ENCODE measurements around the gene PPP5C. TPM values are rescaled to one million over a fixed set of nuclear protein-coding genes. Genes with fewer than 3 reads are reported as not detected.

The PPP5C gene, protein sequence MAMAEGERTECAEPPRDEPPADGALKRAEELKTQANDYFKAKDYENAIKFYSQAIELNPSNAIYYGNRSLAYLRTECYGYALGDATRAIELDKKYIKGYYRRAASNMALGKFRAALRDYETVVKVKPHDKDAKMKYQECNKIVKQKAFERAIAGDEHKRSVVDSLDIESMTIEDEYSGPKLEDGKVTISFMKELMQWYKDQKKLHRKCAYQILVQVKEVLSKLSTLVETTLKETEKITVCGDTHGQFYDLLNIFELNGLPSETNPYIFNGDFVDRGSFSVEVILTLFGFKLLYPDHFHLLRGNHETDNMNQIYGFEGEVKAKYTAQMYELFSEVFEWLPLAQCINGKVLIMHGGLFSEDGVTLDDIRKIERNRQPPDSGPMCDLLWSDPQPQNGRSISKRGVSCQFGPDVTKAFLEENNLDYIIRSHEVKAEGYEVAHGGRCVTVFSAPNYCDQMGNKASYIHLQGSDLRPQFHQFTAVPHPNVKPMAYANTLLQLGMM
- total RNA-seq (2014; rRNA removed; shearing (Covaris generic)) (110 and 118 TPM in 2 replicates), total RNA-seq (2022) (103 and 105 TPM in 2 replicates), Bru-seq, nascent RNA (percentile 79 among the genes with signal in this experiment), BruChase-seq, experiment 1, labeled RNA remaining after a 6-hour chase (percentile 82 among the genes with signal in this experiment), BruChase-seq, experiment 2, labeled RNA remaining after a 2-hour chase (percentile 83 among the genes with signal in this experiment)
- long read RNA-seq, transcript PPP5C-201 (13 exons, 2,109 nt) = major isoform, 128 of 185 reads
- long read RNA-seq, transcript PPP5C-202 (12 exons, 1,929 nt) = minor isoform, 9 of 185 reads
- long read RNA-seq, partial matches to known transcripts = 32 of 185 reads
- long read RNA-seq, other reads (novel, unspliced or antisense) = 9 of 185 reads

DNA sequence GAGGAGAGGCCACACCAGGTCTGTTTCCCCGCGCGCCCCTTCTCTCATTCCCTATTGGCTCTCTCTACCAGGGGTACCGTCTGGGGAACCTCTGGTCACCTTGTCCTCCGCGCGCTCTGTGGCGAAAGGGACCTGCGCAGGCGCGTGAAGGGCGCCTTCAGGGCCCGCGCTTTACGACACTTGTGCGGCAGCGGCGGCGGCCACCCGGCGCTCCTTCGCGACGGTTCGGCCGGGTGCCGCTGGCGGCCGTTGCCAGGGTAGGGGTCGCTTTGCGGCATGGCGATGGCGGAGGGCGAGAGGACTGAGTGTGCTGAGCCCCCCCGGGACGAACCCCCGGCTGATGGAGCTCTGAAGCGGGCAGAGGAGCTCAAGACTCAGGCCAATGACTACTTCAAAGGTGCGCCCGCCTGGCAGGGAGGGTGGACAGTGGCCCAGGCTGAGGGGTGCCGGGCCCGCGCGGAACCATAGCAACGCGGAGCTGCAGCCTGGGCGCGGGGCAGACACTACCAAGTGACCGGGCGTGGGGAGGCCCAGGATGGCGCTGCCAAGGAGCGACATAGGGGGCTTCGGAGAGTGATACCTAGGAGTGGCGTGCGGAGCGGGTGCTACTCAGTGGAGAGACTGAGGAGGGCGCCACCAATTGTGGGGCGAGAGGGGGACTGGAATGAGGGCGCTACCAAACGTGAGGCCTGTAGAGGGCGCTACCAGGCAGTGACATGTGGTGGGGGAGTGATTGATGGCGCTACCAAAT is at the start of gene PPP5C:
Gene PPP5C (plus strand): TSS at position 267 of the 751 bp plus-strand sequence. CDS start 10 bp downstream, at position 277.
- POLR2A ChIA-PET = interaction anchor here (0.6 to 1.4 kb wide), 5 partner anchors 9 to 381 kb away, joined by 3 to 4 read pairs (median 3); no protein-coding TSS in a partner anchor
- H3K9me3 ChIP-seq (ENCODE audit: low read length) = no peaks in the 10 kb centered on the region
- DNase-seq (ENCODE audit: low spot score) = peak; percentile 96
- H3K4me3 ChIP-seq (ENCODE audit: low read depth, low read length, poor library complexity, severe bottlenecking) = peak within 1 kb of the TSS; percentile 100
- CTCF ChIA-PET (ENCODE audit: unreplicated experiment) = no interaction called here
- no peak for TF ChIP-seq EZH2phosphoT487 (IDR thresholded peaks at IDR 0.05; ENCODE audit: borderline replicate concordance, low read depth, low read length)
- TF ChIP-seq, protein P1, sequence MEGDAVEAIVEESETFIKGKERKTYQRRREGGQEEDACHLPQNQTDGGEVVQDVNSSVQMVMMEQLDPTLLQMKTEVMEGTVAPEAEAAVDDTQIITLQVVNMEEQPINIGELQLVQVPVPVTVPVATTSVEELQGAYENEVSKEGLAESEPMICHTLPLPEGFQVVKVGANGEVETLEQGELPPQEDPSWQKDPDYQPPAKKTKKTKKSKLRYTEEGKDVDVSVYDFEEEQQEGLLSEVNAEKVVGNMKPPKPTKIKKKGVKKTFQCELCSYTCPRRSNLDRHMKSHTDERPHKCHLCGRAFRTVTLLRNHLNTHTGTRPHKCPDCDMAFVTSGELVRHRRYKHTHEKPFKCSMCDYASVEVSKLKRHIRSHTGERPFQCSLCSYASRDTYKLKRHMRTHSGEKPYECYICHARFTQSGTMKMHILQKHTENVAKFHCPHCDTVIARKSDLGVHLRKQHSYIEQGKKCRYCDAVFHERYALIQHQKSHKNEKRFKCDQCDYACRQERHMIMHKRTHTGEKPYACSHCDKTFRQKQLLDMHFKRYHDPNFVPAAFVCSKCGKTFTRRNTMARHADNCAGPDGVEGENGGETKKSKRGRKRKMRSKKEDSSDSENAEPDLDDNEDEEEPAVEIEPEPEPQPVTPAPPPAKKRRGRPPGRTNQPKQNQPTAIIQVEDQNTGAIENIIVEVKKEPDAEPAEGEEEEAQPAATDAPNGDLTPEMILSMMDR (conservative IDR thresholded peaks at IDR 0.05; ENCODE audit: low read length) = peak; percentile 100
- peaks cover 50% of the 10 kb centered on the region for H3K79me2 ChIP-seq (ENCODE audit: insufficient read depth, low read depth, low read length)
- peak within 1 kb of the TSS; percentile 95 for H3K4me2 ChIP-seq (ENCODE audit: low read length)
- H3K27ac ChIP-seq (ENCODE audit: low read depth, low read length, poor library complexity, severe bottlenecking) = peak within 1 kb of the TSS; percentile 75
- H4K20me1 ChIP-seq (ENCODE audit: insufficient read depth, low read length) = 0 out of 2 replicates have a peak, but pooled peaks cover 5% of the 10 kb centered on the region
- H3K4me1 ChIP-seq (ENCODE audit: insufficient read depth, low read length, poor library complexity, severe bottlenecking) = peaks cover 49% of the 10 kb centered on the region
- BruUV-seq (replicated peaks) = no TSS peak
- H2AFZ ChIP-seq (ENCODE audit: low read length) = peak within 1 kb of the TSS; percentile 64
- H3K9me2 ChIP-seq (ENCODE audit: insufficient read depth, low read length) = no peaks in the 10 kb centered on the region
- intact Hi-C loops (cut with micrococcal nuclease; ENCODE audit: unreplicated experiment) = loop anchor here (2.0 kb wide), 1 partner anchor 48 kb away; no protein-coding TSS in a partner anchor
- peaks cover 20% of the 10 kb centered on the region for H3K36me3 ChIP-seq (ENCODE audit: insufficient read depth, low read length)

DNA sequence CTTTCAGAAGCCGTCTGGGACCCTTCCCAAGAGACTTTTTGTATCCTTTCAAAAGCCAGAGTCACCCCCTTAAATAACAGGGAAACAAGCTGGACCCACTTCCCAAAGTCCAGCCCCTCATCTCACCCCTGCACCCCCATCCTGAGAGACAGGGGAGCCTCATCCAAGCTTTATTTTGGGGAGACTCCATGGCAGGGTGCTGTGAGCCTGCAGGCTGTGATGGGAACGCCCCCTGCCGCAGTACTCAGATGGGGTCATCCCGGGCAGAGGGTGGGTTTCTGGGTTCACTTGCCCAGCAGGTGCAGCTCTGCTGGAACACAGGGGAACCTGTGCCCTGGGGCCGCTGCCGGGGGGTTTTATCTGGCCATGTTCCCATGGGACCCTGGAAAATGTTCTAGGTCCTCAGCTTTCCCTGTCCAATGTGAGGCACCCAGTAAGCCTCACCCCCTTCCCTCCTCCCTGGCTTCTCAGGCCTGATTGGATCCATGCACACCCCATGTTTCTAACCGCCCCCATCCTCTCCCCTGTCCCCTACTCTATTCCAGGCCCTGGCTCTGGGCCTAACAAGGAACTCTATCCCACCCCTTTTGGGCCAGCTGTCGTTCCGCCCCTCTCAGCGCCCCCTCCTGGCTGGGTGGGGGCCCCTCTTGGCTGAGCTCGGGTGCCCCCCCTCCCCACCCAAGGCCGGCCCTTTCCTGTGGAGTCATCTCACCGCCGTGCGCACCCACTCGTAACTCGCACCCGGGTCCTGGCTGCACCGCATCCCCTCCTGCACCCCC is 49.0 kb upstream of the PPP5C start:
- BruUV-seq (replicated peaks) = no TSS peak
- POLR2A ChIA-PET = no interaction called here
- Histone ChIP-seq H3K9me3 (ENCODE audit: low read length) (no peaks in the 10 kb centered on the region), H3K27ac (ENCODE audit: low read depth, low read length, poor library complexity, severe bottlenecking) (no peak overlapping the region), H2AFZ (ENCODE audit: low read length) (no peak overlapping the region), H4K20me1 (ENCODE audit: insufficient read depth, low read length) (no peaks in the 10 kb centered on the region), H3K36me3 (ENCODE audit: insufficient read depth, low read length) (no peaks in the 10 kb centered on the region), H3K4me1 (ENCODE audit: insufficient read depth, low read length, poor library complexity, severe bottlenecking) (no peaks in the 10 kb centered on the region), H3K4me2 (ENCODE audit: low read length) (no peak overlapping the region), H3K79me2 (ENCODE audit: insufficient read depth, low read depth, low read length) (no peaks in the 10 kb centered on the region), H3K9me2 (ENCODE audit: insufficient read depth, low read length) (no peaks in the 10 kb centered on the region), H3K4me3 (ENCODE audit: low read depth, low read length, poor library complexity, severe bottlenecking) (no peak overlapping the region)
- intact Hi-C loops (cut with micrococcal nuclease; ENCODE audit: unreplicated experiment) = no loop called here
- no peak for DNase-seq (ENCODE audit: low spot score)
- no peak for TF ChIP-seq EZH2phosphoT487 (IDR thresholded peaks at IDR 0.05; ENCODE audit: borderline replicate concordance, low read depth, low read length)
- TF ChIP-seq, protein P1 (conservative IDR thresholded peaks at IDR 0.05; ENCODE audit: low read length) = peak; percentile 29; the same call in 1 of the 2 replicates
- CTCF ChIA-PET (ENCODE audit: unreplicated experiment) = no interaction called here

Data from OCI-LY7 (cell line).